Measurements from ENCODE around the gene MYO1B. TPM values are rescaled to one million over a fixed set of nuclear protein-coding genes. Genes with fewer than 3 reads are reported as not detected.

Gene MYO1B
- total and polyA plus RNA-seq, 10 of the 15 experiments (the other 5 are each of a cell fraction or from before 2014, with no cell fraction given): 0.10 to 4.2 (median 1.6) TPM

DNA sequence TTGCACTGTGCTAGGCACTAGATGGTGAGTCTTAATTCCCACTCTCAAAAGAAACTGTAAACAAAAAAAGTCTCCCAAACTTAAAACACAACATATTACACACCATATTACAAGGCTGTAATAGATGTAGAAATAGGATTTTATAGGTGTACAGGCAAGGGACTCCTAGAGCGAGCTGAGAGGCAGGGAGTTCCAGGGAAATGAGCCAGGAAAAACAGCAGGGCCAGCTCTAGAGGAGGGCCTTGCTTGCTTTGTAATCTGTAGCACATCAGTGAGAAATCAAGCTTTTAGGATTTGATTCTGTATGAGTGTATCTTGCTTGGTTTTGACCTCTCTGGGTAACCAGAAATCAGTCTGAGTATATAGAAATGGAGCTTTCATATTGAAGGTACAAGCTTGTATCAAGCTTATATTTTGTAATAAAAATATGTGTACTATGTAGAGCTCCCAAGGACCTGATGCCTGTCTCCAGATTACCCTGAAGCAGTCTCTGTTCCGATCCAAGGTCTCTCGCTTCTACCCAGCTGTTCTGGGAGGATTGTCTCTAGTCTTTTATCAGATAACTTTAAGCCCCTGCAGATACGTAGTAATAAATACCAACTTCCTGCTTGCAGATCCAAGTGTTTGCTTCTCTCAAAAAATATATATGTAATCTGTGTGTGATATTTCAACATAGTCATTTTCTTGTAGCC lies 73.0 kb downstream of the MYO1B start:
- Histone ChIP-seq H3K27ac (ENCODE audit: control insufficient read depth, insufficient read depth) (no peak overlapping the region), H2AFZ (ENCODE audit: control insufficient read depth, low read depth, low read length) (no peak overlapping the region), H3K4me3 (no peak overlapping the region), H3K36me3 (ENCODE audit: control insufficient read depth in 2 of 2, insufficient read depth in 2 of 2, low read length in 1 of 2) (no peaks in the 10 kb centered on the region), H3K9me3 (replicated peaks; ENCODE audit: control insufficient read depth, insufficient read depth, low read length) (no peaks in the 10 kb centered on the region), H3K9ac (ENCODE audit: control insufficient read depth, insufficient read depth, low read length) (no peak overlapping the region), H3K4me1 (ENCODE audit: control insufficient read depth, insufficient read depth, low read length) (peaks cover 4% of the 10 kb centered on the region; the same call in 1 of the 2 replicates), H4K20me1 (ENCODE audit: control insufficient read depth, insufficient read depth) (no peaks in the 10 kb centered on the region), H3K79me2 (ENCODE audit: control insufficient read depth, insufficient read depth, low read length) (no peaks in the 10 kb centered on the region), H3K4me2 (ENCODE audit: control insufficient read depth, insufficient read depth) (no peak overlapping the region), H3K27me3 (replicated peaks in 1 of 2; ENCODE audit: control insufficient read depth in 2 of 2, insufficient read depth in 2 of 2, low read length in 1 of 2) (0 out of 4 replicates have a peak, but pooled peaks cover 0 to 6% of the 10 kb centered on the region in 2 experiments)
- FAIRE-seq: no peak
- POLR2A ChIA-PET: no interaction called here
- SMC1A ChIA-PET (ENCODE audit: uncharacterized antibody, unreplicated experiment): no interaction called here
- RAD21 ChIA-PET (ENCODE audit: unreplicated experiment): no interaction called here
- BruUV-seq (replicated peaks): no TSS peak
- TF ChIP-seq MXI1 (IDR thresholded peaks at IDR 0.05; ENCODE audit: low read depth, low read length) (no peak), BHLHE40 (IDR thresholded peaks at IDR 0.05; ENCODE audit: borderline replicate concordance in 1 of 2, low read depth in 2 of 2, low read length in 1 of 2) (no peak), CREM (IDR thresholded peaks at IDR 0.05; ENCODE audit: low read depth) (no peak), IRF4 (IDR thresholded peaks at IDR 0.05; ENCODE audit: low read depth, low read length) (no peak), MTA2 (IDR thresholded peaks at IDR 0.05; ENCODE audit: low read depth) (no peak)
- in situ Hi-C loops (cut with MboI) (no loop called here), intact Hi-C loops (cut with micrococcal nuclease; ENCODE audit: unreplicated experiment) (no loop called here)
- CTCF ChIA-PET: interaction anchor here (0.6 kb wide), 1 partner anchor 99 kb away, joined by 3 read pairs; no protein-coding TSS in a partner anchor
- 29% methylated on average over 4 of the region's 4 CpGs for WGBS (ENCODE audit: insufficient coverage, insufficient replicate concordance, low lambda C conversion rate, missing lambda C conversion rate)
- no peak for ATAC-seq
- no peak for DNase-seq (ENCODE audit: low read depth, low spot score)

DNA sequence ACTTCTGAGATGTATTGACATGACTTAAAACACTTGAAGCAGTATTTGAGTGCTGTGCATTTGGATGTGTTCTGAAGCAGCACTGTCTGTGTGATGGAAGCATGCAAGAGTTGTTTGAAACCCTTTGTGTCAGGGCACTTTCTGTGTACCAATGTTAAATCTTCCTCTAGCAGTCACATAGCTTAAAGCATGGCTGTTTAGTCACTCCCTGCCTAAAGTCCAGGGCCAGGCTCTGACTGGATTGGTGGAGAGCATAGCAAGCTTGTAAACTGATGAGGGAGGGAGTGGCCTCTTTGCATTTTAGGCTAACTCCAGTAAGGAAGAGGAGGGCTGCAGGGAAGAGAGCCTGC lies 73.5 kb downstream of the MYO1B start:
- in situ Hi-C loops (cut with MboI) (no loop called here), intact Hi-C loops (cut with micrococcal nuclease; ENCODE audit: unreplicated experiment) (no loop called here)
- Histone ChIP-seq H4K20me1 (ENCODE audit: control insufficient read depth, insufficient read depth) (no peaks in the 10 kb centered on the region), H3K9me3 (replicated peaks; ENCODE audit: control insufficient read depth, insufficient read depth, low read length) (no peaks in the 10 kb centered on the region), H2AFZ (ENCODE audit: control insufficient read depth, low read depth, low read length) (no peak overlapping the region), H3K4me3 (no peak overlapping the region), H3K79me2 (ENCODE audit: control insufficient read depth, insufficient read depth, low read length) (no peaks in the 10 kb centered on the region), H3K4me2 (ENCODE audit: control insufficient read depth, insufficient read depth) (no peak overlapping the region), H3K4me1 (ENCODE audit: control insufficient read depth, insufficient read depth, low read length) (peaks cover 4% of the 10 kb centered on the region; the same call in 1 of the 2 replicates), H3K9ac (ENCODE audit: control insufficient read depth, insufficient read depth, low read length) (no peak overlapping the region), H3K27ac (ENCODE audit: control insufficient read depth, insufficient read depth) (no peak overlapping the region), H3K36me3 (ENCODE audit: control insufficient read depth in 2 of 2, insufficient read depth in 2 of 2, low read length in 1 of 2) (no peaks in the 10 kb centered on the region), H3K27me3 (replicated peaks in 1 of 2; ENCODE audit: control insufficient read depth in 2 of 2, insufficient read depth in 2 of 2, low read length in 1 of 2) (0 out of 4 replicates have a peak, but pooled peaks cover 0 to 6% of the 10 kb centered on the region in 2 experiments)
- RAD21 ChIA-PET (ENCODE audit: unreplicated experiment): no interaction called here
- CTCF ChIA-PET: interaction anchor here (0.6 kb wide), 1 partner anchor 100 kb away, joined by 3 read pairs; no protein-coding TSS in a partner anchor
- POLR2A ChIA-PET: no interaction called here
- FAIRE-seq (no peak), DNase-seq (ENCODE audit: low read depth, low spot score) (no peak), ATAC-seq (no peak; the same call in 2 of the 3 replicates)
- SMC1A ChIA-PET (ENCODE audit: uncharacterized antibody, unreplicated experiment): no interaction called here
- BruUV-seq (replicated peaks): no TSS peak
- no peak for TF ChIP-seq HDGF (IDR thresholded peaks at IDR 0.05)
- TF ChIP-seq, protein P1, sequence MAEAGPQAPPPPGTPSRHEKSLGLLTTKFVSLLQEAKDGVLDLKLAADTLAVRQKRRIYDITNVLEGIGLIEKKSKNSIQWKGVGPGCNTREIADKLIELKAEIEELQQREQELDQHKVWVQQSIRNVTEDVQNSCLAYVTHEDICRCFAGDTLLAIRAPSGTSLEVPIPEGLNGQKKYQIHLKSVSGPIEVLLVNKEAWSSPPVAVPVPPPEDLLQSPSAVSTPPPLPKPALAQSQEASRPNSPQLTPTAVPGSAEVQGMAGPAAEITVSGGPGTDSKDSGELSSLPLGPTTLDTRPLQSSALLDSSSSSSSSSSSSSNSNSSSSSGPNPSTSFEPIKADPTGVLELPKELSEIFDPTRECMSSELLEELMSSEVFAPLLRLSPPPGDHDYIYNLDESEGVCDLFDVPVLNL (IDR thresholded peaks at IDR 0.05; ENCODE audit: low read depth, low read length): no peak
- no peak for TF ChIP-seq SUPT20H (IDR thresholded peaks at IDR 0.05; ENCODE audit: borderline replicate concordance, control insufficient read depth, low read depth, low read length)
- no peak for TF ChIP-seq ZNF622 (IDR thresholded peaks at IDR 0.05)
- no peak for TF ChIP-seq ESRRA (IDR thresholded peaks at IDR 0.05; ENCODE audit: low read length)
- TF ChIP-seq IRF4 (IDR thresholded peaks at IDR 0.05; ENCODE audit: low read depth, low read length): no peak
- no peak for TF ChIP-seq CBFB (IDR thresholded peaks at IDR 0.05; ENCODE audit: low read depth)
- no peak for TF ChIP-seq BCL11A (IDR thresholded peaks at IDR 0.05; ENCODE audit: low read depth, low read length)
- no peak for TF ChIP-seq SREBF2 (IDR thresholded peaks at IDR 0.05; ENCODE audit: low read length)
- no peak for TF ChIP-seq PAX5 (IDR thresholded peaks at IDR 0.05; ENCODE audit: borderline replicate concordance, low read depth, low read length)
- TF ChIP-seq, protein P2, sequence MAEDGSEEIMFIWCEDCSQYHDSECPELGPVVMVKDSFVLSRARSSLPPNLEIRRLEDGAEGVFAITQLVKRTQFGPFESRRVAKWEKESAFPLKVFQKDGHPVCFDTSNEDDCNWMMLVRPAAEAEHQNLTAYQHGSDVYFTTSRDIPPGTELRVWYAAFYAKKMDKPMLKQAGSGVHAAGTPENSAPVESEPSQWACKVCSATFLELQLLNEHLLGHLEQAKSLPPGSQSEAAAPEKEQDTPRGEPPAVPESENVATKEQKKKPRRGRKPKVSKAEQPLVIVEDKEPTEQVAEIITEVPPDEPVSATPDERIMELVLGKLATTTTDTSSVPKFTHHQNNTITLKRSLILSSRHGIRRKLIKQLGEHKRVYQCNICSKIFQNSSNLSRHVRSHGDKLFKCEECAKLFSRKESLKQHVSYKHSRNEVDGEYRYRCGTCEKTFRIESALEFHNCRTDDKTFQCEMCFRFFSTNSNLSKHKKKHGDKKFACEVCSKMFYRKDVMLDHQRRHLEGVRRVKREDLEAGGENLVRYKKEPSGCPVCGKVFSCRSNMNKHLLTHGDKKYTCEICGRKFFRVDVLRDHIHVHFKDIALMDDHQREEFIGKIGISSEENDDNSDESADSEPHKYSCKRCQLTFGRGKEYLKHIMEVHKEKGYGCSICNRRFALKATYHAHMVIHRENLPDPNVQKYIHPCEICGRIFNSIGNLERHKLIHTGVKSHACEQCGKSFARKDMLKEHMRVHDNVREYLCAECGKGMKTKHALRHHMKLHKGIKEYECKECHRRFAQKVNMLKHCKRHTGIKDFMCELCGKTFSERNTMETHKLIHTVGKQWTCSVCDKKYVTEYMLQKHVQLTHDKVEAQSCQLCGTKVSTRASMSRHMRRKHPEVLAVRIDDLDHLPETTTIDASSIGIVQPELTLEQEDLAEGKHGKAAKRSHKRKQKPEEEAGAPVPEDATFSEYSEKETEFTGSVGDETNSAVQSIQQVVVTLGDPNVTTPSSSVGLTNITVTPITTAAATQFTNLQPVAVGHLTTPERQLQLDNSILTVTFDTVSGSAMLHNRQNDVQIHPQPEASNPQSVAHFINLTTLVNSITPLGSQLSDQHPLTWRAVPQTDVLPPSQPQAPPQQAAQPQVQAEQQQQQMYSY (CRISPR knock-in tag; IDR thresholded peaks at IDR 0.05): no peak

Measured in GM12878 (cell line).